ENCODE measurements around the gene ANKS1B.
"Not testable (repeated sequence)": the region's sequence is repeated elsewhere in the genome, so short reads cannot be mapped to it uniquely, and the experiment has no call there.

ANKS1B gene

GRCh38 chr12:99045158-99045557, 939.6 kb downstream of the ANKS1B start:
- H3K27ac ChIP-seq, result no peak overlapping the region
- TF ChIP-seq CTCF (conservative IDR thresholded peaks at IDR 0.05), result no peak

- H3K27ac ChIP-seq, result no peak overlapping the region
- TF ChIP-seq CTCF (conservative IDR thresholded peaks at IDR 0.05), result peak; percentile 97
Observed at GRCh38 chr12:99043319-99043914, 941.3 kb downstream of the ANKS1B start.

GRCh38 chr12:99042226-99042625, 942.5 kb downstream of the ANKS1B start:
- no peak for TF ChIP-seq CTCF (conservative IDR thresholded peaks at IDR 0.05)
- H3K27ac ChIP-seq, result no peak overlapping the region

- H3K27ac ChIP-seq, result no peak overlapping the region
Observed at GRCh38 chr12:99039367-99040120, 945.2 kb downstream of the ANKS1B start.

GRCh38 chr12:99036566-99036965, 948.2 kb downstream of the ANKS1B start:
- H3K27ac ChIP-seq, result no peak overlapping the region
- no peak for TF ChIP-seq CTCF (conservative IDR thresholded peaks at IDR 0.05)

More at GRCh38 chr12:99039367-99040120, 945.2 kb downstream of the ANKS1B start:
- TF ChIP-seq CTCF (conservative IDR thresholded peaks at IDR 0.05), result no peak

GRCh38 chr12:99035803-99036202, 948.9 kb downstream of the ANKS1B start:
- TF ChIP-seq CTCF (conservative IDR thresholded peaks at IDR 0.05), result no peak
- H3K27ac ChIP-seq, result no peak overlapping the region

GRCh38 chr12:99034201-99034600, 950.5 kb downstream of the ANKS1B start:
- H3K27ac ChIP-seq, result not testable (repeated sequence)

Measured in VCaP (cell line).